ENCODE results near the gene SLC4A11.
A peak's percentile ranks its signal among the peaks of the same experiment; 100 is the strongest.

Gene SLC4A11

DNA sequence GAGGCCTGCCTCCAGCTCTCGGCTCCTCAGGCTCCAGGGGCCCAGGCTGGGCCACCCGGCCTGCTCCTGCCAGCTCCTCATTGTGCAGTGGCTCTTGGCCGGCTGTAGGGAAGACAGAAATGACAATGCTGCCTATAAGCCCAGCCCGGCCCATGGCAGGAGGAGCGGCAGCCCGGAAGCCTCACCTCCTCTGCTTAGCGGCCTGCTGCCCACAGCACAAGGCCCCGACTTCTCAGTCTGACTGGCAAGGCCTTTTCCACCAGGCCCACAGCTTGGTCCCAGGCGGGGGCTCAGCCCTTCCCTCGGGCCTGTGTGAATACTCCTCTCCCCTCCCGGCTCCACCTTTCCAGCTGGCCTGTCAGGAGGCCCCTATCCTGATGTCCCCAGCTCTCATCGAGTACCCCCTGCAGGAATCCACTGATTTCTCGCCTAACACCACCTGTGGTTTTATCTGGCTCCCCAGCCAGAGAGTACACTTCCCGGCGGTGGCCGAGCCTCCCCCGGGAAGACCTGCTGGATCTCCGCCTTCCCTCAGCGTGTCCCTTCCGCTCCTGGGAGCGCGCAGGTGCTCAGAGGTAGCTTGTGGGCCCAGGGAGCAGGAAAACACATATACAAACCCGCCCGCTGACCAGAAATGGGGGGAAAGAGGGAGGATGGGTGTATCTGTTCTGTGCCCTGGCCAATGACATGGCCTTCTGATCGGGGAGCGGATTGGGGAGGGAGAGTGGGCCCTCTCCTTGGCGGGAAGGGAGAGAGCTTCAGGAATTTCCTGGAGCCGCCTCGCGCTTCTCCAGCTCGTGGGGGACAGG lies 35.5 kb downstream of the SLC4A11 start:
- DNase-seq, result no peak

DNA sequence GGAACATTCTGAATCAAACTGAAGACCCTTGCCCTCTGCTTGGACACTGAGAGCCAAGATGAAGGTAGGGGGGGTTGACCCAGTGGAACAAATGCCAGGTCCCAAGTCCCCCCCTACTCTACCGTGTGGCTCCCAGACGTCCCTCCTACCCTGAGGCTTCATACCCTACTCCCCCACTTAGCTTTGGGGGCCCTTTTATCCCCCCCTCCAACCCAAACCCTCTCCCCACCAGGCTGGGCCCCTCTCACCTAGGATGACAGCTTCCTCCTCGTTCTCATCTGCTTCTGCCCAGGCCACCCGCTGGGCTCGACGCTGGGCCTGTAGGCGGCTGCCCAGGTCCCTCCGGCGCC lies 36.0 kb downstream of the SLC4A11 start:
- Histone ChIP-seq H3K27ac (ENCODE audit: insufficient read depth, low read length, poor library complexity, severe bottlenecking) (peak overlapping the region; percentile 81), H3K9me3 (ENCODE audit: control insufficient read depth, low read length) (no peaks in the 10 kb centered on the region), H3K4me1 (ENCODE audit: control insufficient read depth, insufficient read depth, low read length, poor library complexity, severe bottlenecking) (peaks cover 11% of the 10 kb centered on the region), H3K36me3 (ENCODE audit: control insufficient read depth, insufficient read depth, low read length) (peaks cover 20% of the 10 kb centered on the region), H3K4me3 (ENCODE audit: insufficient read depth, low read depth, low read length, poor library complexity, severe bottlenecking) (peak overlapping the region; percentile 80), H3K27me3 (replicated peaks; ENCODE audit: control insufficient read depth, insufficient read depth, low read length, poor library complexity, severe bottlenecking) (no peaks in the 10 kb centered on the region)
- no peak for DNase-seq

More for the DNA sequence above, 35.5 kb downstream of the SLC4A11 start:
- peaks cover 19% of the 10 kb centered on the region for H3K36me3 ChIP-seq (ENCODE audit: control insufficient read depth, insufficient read depth, low read length)
- peak overlapping the region; percentile 81 for H3K27ac ChIP-seq (ENCODE audit: insufficient read depth, low read length, poor library complexity, severe bottlenecking)
- peak overlapping the region; percentile 80 for H3K4me3 ChIP-seq (ENCODE audit: insufficient read depth, low read depth, low read length, poor library complexity, severe bottlenecking)
- H3K27me3 ChIP-seq (replicated peaks; ENCODE audit: control insufficient read depth, insufficient read depth, low read length, poor library complexity, severe bottlenecking), result no peaks in the 10 kb centered on the region
- H3K4me1 ChIP-seq (ENCODE audit: control insufficient read depth, insufficient read depth, low read length, poor library complexity, severe bottlenecking), result peaks cover 11% of the 10 kb centered on the region
- no peaks in the 10 kb centered on the region for H3K9me3 ChIP-seq (ENCODE audit: control insufficient read depth, low read length)

DNA sequence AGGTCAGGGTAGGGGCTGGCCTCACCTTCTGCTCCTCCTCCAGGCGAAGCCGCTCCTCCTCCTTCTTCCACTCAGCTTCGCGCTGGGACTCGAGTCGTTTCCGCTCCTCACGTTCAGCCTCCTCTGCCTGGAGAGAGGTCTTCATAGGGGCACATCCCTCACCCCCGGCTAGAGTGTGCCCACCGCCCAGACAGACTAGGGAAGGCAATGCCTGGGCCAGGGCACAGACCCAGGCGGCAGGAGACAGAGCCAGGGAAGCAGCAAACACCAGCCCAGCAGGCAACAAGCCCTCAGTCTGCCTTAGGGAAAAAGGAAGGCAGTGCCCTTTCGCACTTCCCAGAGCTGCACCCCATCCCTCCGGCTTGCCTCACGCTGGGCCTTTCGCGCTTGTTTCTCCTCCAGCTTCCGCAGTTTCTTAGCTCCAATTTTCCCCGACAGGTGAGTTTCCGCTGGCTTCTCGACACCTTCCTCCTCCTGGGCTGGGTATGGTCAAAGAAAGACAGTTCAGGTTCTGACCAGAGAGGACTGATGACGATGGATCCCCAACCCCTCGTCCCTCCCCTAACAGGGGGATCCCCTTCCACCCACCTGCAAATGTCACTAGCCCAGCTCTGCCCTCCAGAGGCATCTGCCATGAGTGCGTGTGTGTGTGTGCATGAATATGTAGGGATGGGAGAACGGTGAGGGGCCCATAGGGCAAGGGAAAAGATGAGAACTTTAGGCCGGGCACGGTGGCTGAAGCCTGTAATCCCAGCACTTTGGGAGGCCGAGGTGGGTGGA lies 38.8 kb downstream of the SLC4A11 start:
- H3K4me1 ChIP-seq (ENCODE audit: control insufficient read depth, insufficient read depth, low read length, poor library complexity, severe bottlenecking), result peaks cover 11% of the 10 kb centered on the region
- H3K36me3 ChIP-seq (ENCODE audit: control insufficient read depth, insufficient read depth, low read length), result peaks cover 36% of the 10 kb centered on the region
- H3K27me3 ChIP-seq (replicated peaks; ENCODE audit: control insufficient read depth, insufficient read depth, low read length, poor library complexity, severe bottlenecking), result no peaks in the 10 kb centered on the region
- no peak for DNase-seq
- H3K4me3 ChIP-seq (ENCODE audit: insufficient read depth, low read depth, low read length, poor library complexity, severe bottlenecking), result no peak overlapping the region
- H3K27ac ChIP-seq (ENCODE audit: insufficient read depth, low read length, poor library complexity, severe bottlenecking), result no peak overlapping the region
- H3K9me3 ChIP-seq (ENCODE audit: control insufficient read depth, low read length), result no peaks in the 10 kb centered on the region

DNA sequence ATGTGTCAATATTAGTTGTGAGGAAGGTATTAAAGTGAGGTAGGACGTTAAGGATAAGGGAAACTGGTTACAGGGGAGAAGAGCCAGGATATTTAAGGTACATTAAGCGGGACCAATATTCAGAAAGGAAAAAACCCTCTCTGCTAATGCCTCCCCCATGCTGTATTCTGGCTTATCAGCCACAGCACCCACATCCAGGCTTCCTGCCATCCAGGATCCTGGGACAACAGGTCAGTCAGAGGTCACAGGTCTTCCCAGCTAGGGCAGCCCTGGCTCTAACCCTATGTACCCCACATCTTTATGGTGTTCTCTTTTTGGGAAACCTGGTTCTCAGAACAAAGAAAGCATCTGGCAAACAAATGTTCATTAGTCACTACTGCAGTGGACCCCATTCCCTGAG lies 39.8 kb downstream of the SLC4A11 start:
- Histone ChIP-seq H3K27me3 (replicated peaks; ENCODE audit: control insufficient read depth, insufficient read depth, low read length, poor library complexity, severe bottlenecking) (no peaks in the 10 kb centered on the region), H3K36me3 (ENCODE audit: control insufficient read depth, insufficient read depth, low read length) (peaks cover 46% of the 10 kb centered on the region), H3K4me3 (ENCODE audit: insufficient read depth, low read depth, low read length, poor library complexity, severe bottlenecking) (no peak overlapping the region), H3K27ac (ENCODE audit: insufficient read depth, low read length, poor library complexity, severe bottlenecking) (no peak overlapping the region), H3K9me3 (ENCODE audit: control insufficient read depth, low read length) (no peaks in the 10 kb centered on the region), H3K4me1 (ENCODE audit: control insufficient read depth, insufficient read depth, low read length, poor library complexity, severe bottlenecking) (peaks cover 11% of the 10 kb centered on the region)
- DNase-seq, result no peak

DNA sequence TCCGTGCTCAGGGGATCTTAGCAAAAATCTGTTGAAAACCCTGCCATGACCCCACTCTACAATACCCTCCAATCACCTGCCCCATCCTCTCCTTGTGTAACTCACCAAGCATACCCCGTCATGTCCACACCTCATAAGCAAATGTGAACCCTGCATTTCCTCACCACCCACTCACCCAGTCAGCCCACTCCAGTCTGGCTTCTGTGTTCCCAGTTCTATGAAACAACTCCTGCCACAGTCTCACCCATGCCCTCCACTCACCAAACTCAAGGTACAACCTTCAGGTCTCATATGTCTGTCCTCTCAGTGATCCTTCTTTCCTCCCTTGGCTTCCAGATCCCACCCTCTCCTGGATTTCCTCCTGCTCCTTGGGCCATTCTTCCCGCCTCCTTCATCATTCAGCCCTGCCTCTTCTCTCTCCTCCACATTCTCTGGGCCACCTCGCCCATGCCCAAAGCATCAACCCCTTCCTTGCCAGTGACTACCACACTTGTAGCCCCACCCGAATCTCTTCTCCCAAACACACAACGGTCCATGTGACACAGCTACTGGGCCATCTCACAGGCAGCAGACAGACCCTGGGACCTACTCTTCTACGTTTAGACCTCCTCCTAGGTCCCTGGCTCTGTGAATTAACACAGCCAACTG lies 43.3 kb downstream of the SLC4A11 start:
- H3K9me3 ChIP-seq (ENCODE audit: control insufficient read depth, low read length), result no peaks in the 10 kb centered on the region
- no peak overlapping the region for H3K4me3 ChIP-seq (ENCODE audit: insufficient read depth, low read depth, low read length, poor library complexity, severe bottlenecking)
- H3K27ac ChIP-seq (ENCODE audit: insufficient read depth, low read length, poor library complexity, severe bottlenecking), result no peak overlapping the region
- H3K36me3 ChIP-seq (ENCODE audit: control insufficient read depth, insufficient read depth, low read length), result peaks cover 77% of the 10 kb centered on the region
- DNase-seq, result no peak
- no peaks in the 10 kb centered on the region for H3K4me1 ChIP-seq (ENCODE audit: control insufficient read depth, insufficient read depth, low read length, poor library complexity, severe bottlenecking)
- H3K27me3 ChIP-seq (replicated peaks; ENCODE audit: control insufficient read depth, insufficient read depth, low read length, poor library complexity, severe bottlenecking), result no peaks in the 10 kb centered on the region

DNA sequence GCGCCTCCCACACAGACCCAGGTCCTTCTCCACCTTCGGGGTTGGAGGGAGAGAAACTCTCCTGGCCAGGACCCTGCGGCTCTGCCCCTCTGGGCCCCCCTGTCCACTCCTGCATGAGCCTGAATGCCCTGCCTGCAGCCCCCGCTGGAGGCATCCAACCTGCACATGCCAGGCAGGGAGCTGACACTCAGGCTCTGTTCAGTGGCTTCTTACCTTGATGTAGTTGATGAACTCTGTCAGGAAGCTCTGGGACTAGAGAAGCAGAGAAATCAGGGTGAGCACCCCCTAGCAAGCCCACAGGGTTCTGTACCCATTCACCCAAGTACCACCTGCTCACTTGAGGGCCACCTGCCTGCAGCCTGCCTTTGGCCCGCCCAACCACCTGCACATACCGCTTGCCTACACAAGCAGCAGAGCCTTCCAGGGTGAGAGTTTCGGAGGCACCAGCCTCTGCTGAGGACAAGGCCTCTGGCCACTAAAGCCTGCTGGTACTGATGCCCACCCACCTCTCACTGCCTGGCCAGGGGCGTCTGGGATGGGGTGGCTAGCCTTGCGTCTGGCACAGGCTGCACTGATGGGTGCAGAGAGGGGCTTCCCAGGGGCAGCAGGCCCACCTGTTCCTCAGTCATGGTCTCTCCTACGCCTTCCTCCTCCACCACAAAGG lies 44.2 kb downstream of the SLC4A11 start:
- H3K4me3 ChIP-seq (ENCODE audit: insufficient read depth, low read depth, low read length, poor library complexity, severe bottlenecking), result no peak overlapping the region
- DNase-seq, result no peak
- H3K4me1 ChIP-seq (ENCODE audit: control insufficient read depth, insufficient read depth, low read length, poor library complexity, severe bottlenecking), result no peaks in the 10 kb centered on the region
- H3K9me3 ChIP-seq (ENCODE audit: control insufficient read depth, low read length), result no peaks in the 10 kb centered on the region
- H3K36me3 ChIP-seq (ENCODE audit: control insufficient read depth, insufficient read depth, low read length), result peaks cover 70% of the 10 kb centered on the region
- H3K27me3 ChIP-seq (replicated peaks; ENCODE audit: control insufficient read depth, insufficient read depth, low read length, poor library complexity, severe bottlenecking), result no peaks in the 10 kb centered on the region
- no peak overlapping the region for H3K27ac ChIP-seq (ENCODE audit: insufficient read depth, low read length, poor library complexity, severe bottlenecking)

DNA sequence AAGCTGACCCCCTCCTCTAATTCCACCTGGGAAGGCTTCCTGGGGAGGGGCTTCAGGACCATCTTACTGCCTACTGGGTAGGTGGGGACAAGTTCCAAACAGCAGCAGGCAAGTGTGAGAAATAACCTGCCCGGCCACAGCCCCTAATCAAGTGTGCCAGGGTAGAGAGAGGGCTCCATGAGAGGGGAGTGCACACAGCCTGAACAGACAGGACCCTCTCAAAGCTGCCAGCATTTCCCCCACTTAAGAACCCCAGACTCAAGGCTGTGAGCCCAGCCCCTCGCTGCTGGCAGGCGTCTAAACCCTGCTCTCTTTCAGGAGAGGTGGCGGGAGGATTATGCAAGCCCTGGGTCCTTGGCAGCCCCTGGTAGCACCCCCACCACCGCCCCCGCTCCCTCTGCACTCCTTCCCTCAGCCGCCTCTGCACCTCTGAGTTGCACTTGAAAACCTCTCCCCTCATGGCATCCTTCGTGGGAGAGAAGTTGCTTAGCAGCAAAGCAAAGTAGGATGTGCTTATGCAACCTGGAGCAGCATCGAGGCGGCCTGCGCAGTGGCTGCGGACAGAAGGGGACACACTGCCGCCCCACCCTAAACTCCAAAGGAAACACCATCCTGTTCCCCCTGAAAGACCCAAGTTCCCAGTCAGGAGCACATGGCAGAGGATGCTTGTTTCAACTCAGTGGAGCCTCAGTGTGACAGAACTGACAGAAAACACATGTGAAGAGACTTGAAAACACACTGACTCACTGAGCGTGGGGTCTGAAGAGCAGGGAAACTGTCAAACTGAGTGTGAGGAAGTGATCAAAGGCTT lies 45.0 kb downstream of the SLC4A11 start:
- no peaks in the 10 kb centered on the region for H3K4me1 ChIP-seq (ENCODE audit: control insufficient read depth, insufficient read depth, low read length, poor library complexity, severe bottlenecking)
- no peak overlapping the region for H3K27ac ChIP-seq (ENCODE audit: insufficient read depth, low read length, poor library complexity, severe bottlenecking)
- no peaks in the 10 kb centered on the region for H3K27me3 ChIP-seq (replicated peaks; ENCODE audit: control insufficient read depth, insufficient read depth, low read length, poor library complexity, severe bottlenecking)
- H3K9me3 ChIP-seq (ENCODE audit: control insufficient read depth, low read length), result no peaks in the 10 kb centered on the region
- no peak for DNase-seq
- peaks cover 62% of the 10 kb centered on the region for H3K36me3 ChIP-seq (ENCODE audit: control insufficient read depth, insufficient read depth, low read length)
- H3K4me3 ChIP-seq (ENCODE audit: insufficient read depth, low read depth, low read length, poor library complexity, severe bottlenecking), result no peak overlapping the region

DNA sequence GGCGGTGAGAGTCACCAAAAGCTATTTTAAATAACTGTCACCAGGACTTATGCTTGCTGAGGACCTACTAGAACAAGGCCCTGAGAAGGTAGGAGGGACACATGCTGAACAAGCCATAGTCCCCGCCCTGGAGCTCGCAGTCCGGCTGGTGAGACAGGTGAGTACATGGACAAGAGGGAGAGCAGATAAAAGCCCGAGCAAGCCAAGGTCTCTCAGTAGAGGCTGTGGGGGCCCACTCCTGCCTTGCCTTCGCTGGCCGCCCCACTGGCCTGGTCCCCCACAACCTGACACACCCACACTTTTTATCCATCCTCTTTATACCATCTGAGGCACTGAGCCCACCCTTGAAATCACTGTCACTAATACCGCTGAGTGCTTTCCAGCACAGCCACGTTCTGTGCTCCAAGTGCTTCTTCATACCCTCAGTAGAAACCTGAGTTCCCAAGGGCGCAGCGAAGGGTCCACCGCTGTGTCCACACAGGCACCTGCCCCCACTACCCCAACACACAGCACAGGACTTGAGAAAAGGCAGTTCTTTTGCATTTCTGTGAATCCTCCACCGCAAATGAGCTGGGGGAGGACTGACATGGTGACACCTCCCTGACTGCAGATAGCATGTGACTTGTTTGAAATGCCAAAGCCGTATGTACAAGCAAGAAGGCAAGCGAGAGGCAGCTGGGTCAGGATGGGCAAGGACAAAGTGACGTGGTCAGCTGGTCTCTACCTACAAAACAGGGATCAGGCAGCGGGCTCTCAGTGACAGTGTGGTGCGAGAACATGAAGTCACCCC lies 46.6 kb downstream of the SLC4A11 start:
- Histone ChIP-seq H3K9me3 (ENCODE audit: control insufficient read depth, low read length) (no peaks in the 10 kb centered on the region), H3K4me3 (ENCODE audit: insufficient read depth, low read depth, low read length, poor library complexity, severe bottlenecking) (no peak overlapping the region), H3K36me3 (ENCODE audit: control insufficient read depth, insufficient read depth, low read length) (peaks cover 54% of the 10 kb centered on the region), H3K4me1 (ENCODE audit: control insufficient read depth, insufficient read depth, low read length, poor library complexity, severe bottlenecking) (no peaks in the 10 kb centered on the region), H3K27ac (ENCODE audit: insufficient read depth, low read length, poor library complexity, severe bottlenecking) (no peak overlapping the region), H3K27me3 (replicated peaks; ENCODE audit: control insufficient read depth, insufficient read depth, low read length, poor library complexity, severe bottlenecking) (no peaks in the 10 kb centered on the region)
- no peak for DNase-seq

DNA sequence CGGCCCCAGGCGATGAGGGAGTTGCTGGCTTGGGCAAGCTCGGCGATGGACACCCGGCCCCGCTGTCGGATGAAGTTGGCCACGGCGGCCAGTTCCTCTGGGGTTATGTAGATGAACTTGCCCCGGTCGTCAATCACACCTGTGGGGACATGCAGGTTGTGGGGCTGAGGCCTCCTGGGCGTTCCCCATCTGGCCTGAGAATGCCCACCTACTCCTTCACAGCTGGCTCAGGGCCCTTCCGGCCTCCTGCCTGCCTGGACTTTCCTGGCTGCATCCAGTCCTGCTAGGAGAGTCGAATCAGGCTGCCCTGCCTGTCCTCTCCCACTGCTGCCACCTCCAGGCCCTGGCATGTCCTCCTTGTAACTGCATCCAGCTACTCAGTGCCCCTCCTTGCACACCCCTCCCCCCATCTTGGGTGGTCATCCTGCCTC lies 48.3 kb downstream of the SLC4A11 start:
- H3K36me3 ChIP-seq (ENCODE audit: control insufficient read depth, insufficient read depth, low read length), result peaks cover 46% of the 10 kb centered on the region
- no peak for DNase-seq
- H3K4me3 ChIP-seq (ENCODE audit: insufficient read depth, low read depth, low read length, poor library complexity, severe bottlenecking), result no peak overlapping the region
- H3K27ac ChIP-seq (ENCODE audit: insufficient read depth, low read length, poor library complexity, severe bottlenecking), result no peak overlapping the region
- no peaks in the 10 kb centered on the region for H3K27me3 ChIP-seq (replicated peaks; ENCODE audit: control insufficient read depth, insufficient read depth, low read length, poor library complexity, severe bottlenecking)
- no peaks in the 10 kb centered on the region for H3K4me1 ChIP-seq (ENCODE audit: control insufficient read depth, insufficient read depth, low read length, poor library complexity, severe bottlenecking)
- H3K9me3 ChIP-seq (ENCODE audit: control insufficient read depth, low read length), result no peaks in the 10 kb centered on the region

Data from effector memory CD4-positive, alpha-beta T cell (primary cell).